GM12878 (cell line): ENCODE results near the gene POLR1G. TPM values are rescaled to one million over a fixed set of nuclear protein-coding genes. Genes with fewer than 3 reads are reported as not detected.

Experiments used
- ASH2L ChIP-seq: fragments of 300-600, 200-600 bp; sonication (generic); IDR thresholded peaks from 2 replicates; pipeline ENCODE4 v1.6.1; 2017; ENCODE audit warnings: low read depth, mild to moderate bottlenecking, borderline replicate concordance
- BCL11A ChIP-seq: IDR thresholded peaks from 2 replicates; pipeline ENCODE4 v1.6.1; 2011; ENCODE audit warnings: low read depth, low read length
- CHD2 ChIP-seq: IDR thresholded peaks from 2 replicates; pipeline ENCODE4 v1.6.1; 2011; ENCODE audit warnings: low read depth, low read length, improper control_type of control experiment, borderline replicate concordance
- EED ChIP-seq: sonication (generic); IDR thresholded peaks from 2 replicates; pipeline ENCODE4 v1.6.1; 2016; ENCODE audit warnings: antibody characterized with exemption, low read depth
- HDAC2 ChIP-seq: fragments of 200-600 bp; sonication (generic); IDR thresholded peaks from 2 replicates; pipeline ENCODE4 v1.6.1; 2017
- IKZF1 ChIP-seq: fragments of 450-650 bp; conservative IDR thresholded peaks from 2 replicates; pipeline ENCODE4 v1.6.1; 2017; ENCODE audit warnings: antibody characterized with exemption, mild to moderate bottlenecking
- JUND ChIP-seq: IDR thresholded peaks from 2 replicates; pipeline ENCODE4 v1.6.1; 2012; ENCODE audit warnings: low read depth, mild to moderate bottlenecking, low read length, improper control_type of control experiment, moderate library complexity
- MYB ChIP-seq: fragments of 150-350 bp; IDR thresholded peaks from 2 replicates; pipeline ENCODE4 v1.6.1; 2014; ENCODE audit warnings: mild to moderate bottlenecking, low read depth, low read length, borderline replicate concordance
- MYC ChIP-seq: IDR thresholded peaks from 2 replicates; pipeline ENCODE4 v1.6.1; 2011; ENCODE audit warnings: mild to moderate bottlenecking, low read length, moderate library complexity, inconsistent platforms; ENCODE audit not compliant: insufficient read depth, insufficient replicate concordance, insufficient read length, severe bottlenecking
- NBN ChIP-seq: fragments of 450-650 bp; IDR thresholded peaks from 2 replicates; pipeline ENCODE4 v1.6.1; 2016
- NR2F1 ChIP-seq: fragments of 450-650 bp; conservative IDR thresholded peaks from 2 replicates; pipeline ENCODE4 v1.6.1; 2017; ENCODE audit warnings: mild to moderate bottlenecking
- POLR2AphosphoS2 ChIP-seq: IDR thresholded peaks from 2 replicates; pipeline ENCODE4 v1.6.1; 2011; ENCODE audit warnings: low read depth, mild to moderate bottlenecking, low read length, improper control_type of control experiment, moderate library complexity
- RCOR1 ChIP-seq: conservative IDR thresholded peaks from 2 replicates; pipeline ENCODE4 v1.6.1; 2012; ENCODE audit warnings: low read depth, low read length, improper control_type of control experiment
- SIN3A ChIP-seq: IDR thresholded peaks from 2 replicates; pipeline ENCODE4 v1.6.1; 2012; ENCODE audit warnings: low read depth, low read length, improper control_type of control experiment
- SMARCA5 ChIP-seq: fragments of 450-650 bp; IDR thresholded peaks from 2 replicates; pipeline ENCODE4 v1.6.1; 2017; ENCODE audit warnings: mild to moderate bottlenecking
- SREBF2 ChIP-seq: IDR thresholded peaks from 2 replicates; pipeline ENCODE4 v1.6.1; 2012; ENCODE audit warnings: mild to moderate bottlenecking, low read length
- SUPT20H ChIP-seq: IDR thresholded peaks from 2 replicates; pipeline ENCODE4 v1.6.1; 2011; ENCODE audit warnings: low read depth, mild to moderate bottlenecking, low read length, moderate library complexity, borderline replicate concordance; ENCODE audit not compliant: control insufficient read depth
- TAF1 ChIP-seq: IDR thresholded peaks from 2 replicates; pipeline ENCODE4 v1.6.1; 2011; ENCODE audit warnings: mild to moderate bottlenecking, low read depth, low read length, borderline replicate concordance
- ZNF622 ChIP-seq: fragments of 450-650 bp; IDR thresholded peaks from 2 replicates; pipeline ENCODE4 v1.6.1; 2017; ENCODE audit warnings: mild to moderate bottlenecking, inconsistent platforms
- polyA plus RNA-seq, 11 experiments: library from polyadenylated mRNA; depleted of rRNA in 4 of 11; unstranded in 6 of 11; stranded (reverse) in 5 of 11; fragments of >200 nt; fragmentation: Nextera tagmentation in 4 of 11; fragmentation: Illumina TruSeq in 1 of 11; extraction: Ambion mirVana in 4 of 11; extraction: Trizol in 1 of 11; gene quantifications; 1 replicate in 1 of 11; 2 replicates in 10 of 11; pipeline versions ENCODE4 v1.2.1 to v1.2.3, GENCODE V29; 2011 to 2016; ENCODE audit warnings: inconsistent platforms in 2 of 11, missing spikeins in 2 of 11, low read depth in 1 of 11
- total RNA-seq, 4 experiments: library from RNA; depleted of rRNA in 3 of 4; stranded (reverse); fragments of >200 nt in 3 of 4; fragmentation: Illumina TruSeq in 1 of 4; extraction: Trizol in 1 of 4; gene quantifications; 2 replicates each; pipeline versions ENCODE4 v1.2.1 to v1.2.3, GENCODE V29; 2013 to 2021
- TF ChIP-seq, protein P1 (sequence below): fragments of 450-650 bp; IDR thresholded peaks from 2 replicates; pipeline ENCODE4 v1.6.1; 2017; ENCODE audit warnings: mild to moderate bottlenecking, low read depth, inconsistent platforms; ENCODE audit not compliant: poor library complexity, severe bottlenecking
- TF ChIP-seq, protein P2 (sequence below): fragments of 450-650 bp; IDR thresholded peaks from 2 replicates; pipeline ENCODE4 v1.6.1; 2016; ENCODE audit warnings: mild to moderate bottlenecking
- TF ChIP-seq, protein P3 (sequence below): IDR thresholded peaks from 2 replicates; pipeline ENCODE4 v1.6.1; 2012; ENCODE audit warnings: low read depth, low read length, improper control_type of control experiment
- TF ChIP-seq, protein P4 (sequence below): fragments of 450-650 bp; IDR thresholded peaks from 2 replicates; pipeline ENCODE4 v1.6.1; 2016; ENCODE audit warnings: mild to moderate bottlenecking, moderate library complexity, borderline replicate concordance

Gene POLR1G
- total and polyA plus RNA-seq, 10 of the 15 experiments (the other 5 are each of a cell fraction or from before 2014, with no cell fraction given), result 2.0 to 30.9 (median 20.5) TPM

DNA sequence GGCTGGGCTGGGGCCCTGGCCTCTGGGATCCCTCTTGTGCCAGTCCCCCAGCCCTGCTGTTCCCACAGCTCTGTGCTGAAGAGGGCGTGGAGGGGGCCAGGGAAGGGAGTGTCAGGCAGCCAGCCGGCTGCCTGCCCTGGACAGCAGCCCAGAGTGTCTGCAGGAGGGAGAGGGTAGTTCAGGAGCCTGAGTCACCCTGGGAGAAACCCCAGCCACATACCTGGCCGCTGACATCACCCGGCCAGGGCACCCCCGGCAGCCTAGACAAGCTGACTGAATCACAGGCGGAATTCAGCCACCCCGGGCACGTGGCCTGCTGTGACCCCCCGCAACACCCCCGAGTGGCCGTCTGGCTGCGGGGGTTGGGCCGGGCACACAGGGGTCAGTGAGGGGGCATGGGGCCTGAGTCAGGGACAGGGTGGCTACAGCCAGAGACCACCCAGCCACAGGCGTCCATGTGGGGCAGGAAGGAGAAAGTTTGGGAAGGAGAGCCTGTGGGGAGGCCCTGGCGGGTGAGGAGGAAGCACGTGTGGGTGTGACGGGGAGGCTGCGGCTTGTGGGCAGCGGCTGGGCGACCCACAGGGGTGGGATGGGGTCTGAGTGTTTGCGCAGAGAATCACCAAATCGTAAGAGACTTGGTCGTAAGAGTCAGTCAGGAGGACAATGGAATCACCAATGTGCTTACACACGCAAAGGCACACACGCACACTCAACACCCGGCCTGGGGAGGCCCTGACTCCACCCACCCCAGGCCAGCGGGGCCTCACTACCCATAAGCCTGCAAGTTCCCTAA lies 49.5 kb downstream of the POLR1G start (continued):
- TF ChIP-seq, protein P1, sequence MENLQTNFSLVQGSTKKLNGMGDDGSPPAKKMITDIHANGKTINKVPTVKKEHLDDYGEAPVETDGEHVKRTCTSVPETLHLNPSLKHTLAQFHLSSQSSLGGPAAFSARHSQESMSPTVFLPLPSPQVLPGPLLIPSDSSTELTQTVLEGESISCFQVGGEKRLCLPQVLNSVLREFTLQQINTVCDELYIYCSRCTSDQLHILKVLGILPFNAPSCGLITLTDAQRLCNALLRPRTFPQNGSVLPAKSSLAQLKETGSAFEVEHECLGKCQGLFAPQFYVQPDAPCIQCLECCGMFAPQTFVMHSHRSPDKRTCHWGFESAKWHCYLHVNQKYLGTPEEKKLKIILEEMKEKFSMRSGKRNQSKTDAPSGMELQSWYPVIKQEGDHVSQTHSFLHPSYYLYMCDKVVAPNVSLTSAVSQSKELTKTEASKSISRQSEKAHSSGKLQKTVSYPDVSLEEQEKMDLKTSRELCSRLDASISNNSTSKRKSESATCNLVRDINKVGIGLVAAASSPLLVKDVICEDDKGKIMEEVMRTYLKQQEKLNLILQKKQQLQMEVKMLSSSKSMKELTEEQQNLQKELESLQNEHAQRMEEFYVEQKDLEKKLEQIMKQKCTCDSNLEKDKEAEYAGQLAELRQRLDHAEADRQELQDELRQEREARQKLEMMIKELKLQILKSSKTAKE, result peak; percentile 40
- TF ChIP-seq RCOR1, result no peak
- TF ChIP-seq EED, result peak; percentile 33; the same call in 1 of the 2 replicates
- peak; percentile 35; the same call in 1 of the 2 replicates for TF ChIP-seq JUND
- TF ChIP-seq HDAC2, result no peak
- no peak for TF ChIP-seq BCL11A
- TF ChIP-seq MYC, result no peak
- no peak for TF ChIP-seq SUPT20H
- no peak for TF ChIP-seq SREBF2
- no peak for TF ChIP-seq CHD2
- TF ChIP-seq MYB, result no peak
- TF ChIP-seq, protein P2, sequence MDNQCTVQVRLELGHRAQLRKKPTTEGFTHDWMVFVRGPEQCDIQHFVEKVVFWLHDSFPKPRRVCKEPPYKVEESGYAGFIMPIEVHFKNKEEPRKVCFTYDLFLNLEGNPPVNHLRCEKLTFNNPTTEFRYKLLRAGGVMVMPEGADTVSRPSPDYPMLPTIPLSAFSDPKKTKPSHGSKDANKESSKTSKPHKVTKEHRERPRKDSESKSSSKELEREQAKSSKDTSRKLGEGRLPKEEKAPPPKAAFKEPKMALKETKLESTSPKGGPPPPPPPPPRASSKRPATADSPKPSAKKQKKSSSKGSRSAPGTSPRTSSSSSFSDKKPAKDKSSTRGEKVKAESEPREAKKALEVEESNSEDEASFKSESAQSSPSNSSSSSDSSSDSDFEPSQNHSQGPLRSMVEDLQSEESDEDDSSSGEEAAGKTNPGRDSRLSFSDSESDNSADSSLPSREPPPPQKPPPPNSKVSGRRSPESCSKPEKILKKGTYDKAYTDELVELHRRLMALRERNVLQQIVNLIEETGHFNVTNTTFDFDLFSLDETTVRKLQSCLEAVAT, result 0 out of 2 replicates have a peak, but pooled peaks have one; percentile 9
- peak; percentile 39; the same call in 1 of the 2 replicates for TF ChIP-seq IKZF1
- TF ChIP-seq, protein P3, sequence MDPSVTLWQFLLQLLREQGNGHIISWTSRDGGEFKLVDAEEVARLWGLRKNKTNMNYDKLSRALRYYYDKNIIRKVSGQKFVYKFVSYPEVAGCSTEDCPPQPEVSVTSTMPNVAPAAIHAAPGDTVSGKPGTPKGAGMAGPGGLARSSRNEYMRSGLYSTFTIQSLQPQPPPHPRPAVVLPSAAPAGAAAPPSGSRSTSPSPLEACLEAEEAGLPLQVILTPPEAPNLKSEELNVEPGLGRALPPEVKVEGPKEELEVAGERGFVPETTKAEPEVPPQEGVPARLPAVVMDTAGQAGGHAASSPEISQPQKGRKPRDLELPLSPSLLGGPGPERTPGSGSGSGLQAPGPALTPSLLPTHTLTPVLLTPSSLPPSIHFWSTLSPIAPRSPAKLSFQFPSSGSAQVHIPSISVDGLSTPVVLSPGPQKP, result no peak
- no peak for TF ChIP-seq POLR2AphosphoS2
- TF ChIP-seq ZNF622, result no peak
- no peak for TF ChIP-seq NBN
- no peak for TF ChIP-seq ASH2L
- TF ChIP-seq, protein P4, sequence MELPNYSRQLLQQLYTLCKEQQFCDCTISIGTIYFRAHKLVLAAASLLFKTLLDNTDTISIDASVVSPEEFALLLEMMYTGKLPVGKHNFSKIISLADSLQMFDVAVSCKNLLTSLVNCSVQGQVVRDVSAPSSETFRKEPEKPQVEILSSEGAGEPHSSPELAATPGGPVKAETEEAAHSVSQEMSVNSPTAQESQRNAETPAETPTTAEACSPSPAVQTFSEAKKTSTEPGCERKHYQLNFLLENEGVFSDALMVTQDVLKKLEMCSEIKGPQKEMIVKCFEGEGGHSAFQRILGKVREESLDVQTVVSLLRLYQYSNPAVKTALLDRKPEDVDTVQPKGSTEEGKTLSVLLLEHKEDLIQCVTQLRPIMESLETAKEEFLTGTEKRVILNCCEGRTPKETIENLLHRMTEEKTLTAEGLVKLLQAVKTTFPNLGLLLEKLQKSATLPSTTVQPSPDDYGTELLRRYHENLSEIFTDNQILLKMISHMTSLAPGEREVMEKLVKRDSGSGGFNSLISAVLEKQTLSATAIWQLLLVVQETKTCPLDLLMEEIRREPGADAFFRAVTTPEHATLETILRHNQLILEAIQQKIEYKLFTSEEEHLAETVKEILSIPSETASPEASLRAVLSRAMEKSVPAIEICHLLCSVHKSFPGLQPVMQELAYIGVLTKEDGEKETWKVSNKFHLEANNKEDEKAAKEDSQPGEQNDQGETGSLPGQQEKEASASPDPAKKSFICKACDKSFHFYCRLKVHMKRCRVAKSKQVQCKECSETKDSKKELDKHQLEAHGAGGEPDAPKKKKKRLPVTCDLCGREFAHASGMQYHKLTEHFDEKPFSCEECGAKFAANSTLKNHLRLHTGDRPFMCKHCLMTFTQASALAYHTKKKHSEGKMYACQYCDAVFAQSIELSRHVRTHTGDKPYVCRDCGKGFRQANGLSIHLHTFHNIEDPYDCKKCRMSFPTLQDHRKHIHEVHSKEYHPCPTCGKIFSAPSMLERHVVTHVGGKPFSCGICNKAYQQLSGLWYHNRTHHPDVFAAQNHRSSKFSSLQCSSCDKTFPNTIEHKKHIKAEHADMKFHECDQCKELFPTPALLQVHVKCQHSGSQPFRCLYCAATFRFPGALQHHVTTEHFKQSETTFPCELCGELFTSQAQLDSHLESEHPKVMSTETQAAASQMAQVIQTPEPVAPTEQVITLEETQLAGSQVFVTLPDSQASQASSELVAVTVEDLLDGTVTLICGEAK, result no peak
- no peak for TF ChIP-seq NR2F1
- TF ChIP-seq SIN3A, result no peak
- no peak for TF ChIP-seq SMARCA5
- no peak for TF ChIP-seq TAF1
